Measurements from ENCODE around the gene ZDHHC11.

GRCh38 chr5:893711-894110 lies 42.9 kb upstream of the ZDHHC11 start:
- TF ChIP-seq POLR2A (IDR thresholded peaks at IDR 0.05) (no peak), CTCF (IDR thresholded peaks at IDR 0.05) (no peak)
